A673 (cell line): ENCODE results near the gene RNF144B. TPM values are rescaled to one million over a fixed set of nuclear protein-coding genes. Genes with fewer than 3 reads are reported as not detected.
A peak's percentile ranks its signal among the peaks of the same experiment; 100 is the strongest.

Source experiments
- Bru-seq: library from RNA; stranded (reverse); fragments of 400-500 nt; gene quantifications from one replicate; lab custom pipeline; 2021; lab: Mats Ljungman, UMichigan
- BruChase-seq, 2 experiments: library from RNA; stranded (reverse); fragments of 400-500 nt; gene quantifications; one replicate each; lab custom pipeline; 2021; lab: Mats Ljungman, UMichigan
- BruUV-seq: library from RNA; stranded (reverse); fragments of 400-500 nt; replicated peaks from 2 replicates; lab custom pipeline; 2021; lab: Mats Ljungman, UMichigan
- CTCF ChIA-PET: fragments of 300-600 bp; sonication (Branson Sonifier 250); formaldehyde crosslinking; loops from one replicate; lab custom pipeline; 2022; ENCODE audit warnings: antibody characterized with exemption; lab: Charles Lee
- POLR2A ChIA-PET: fragments of 300-600 bp; sonication (Branson Sonifier 250); formaldehyde crosslinking; loops from one replicate; lab custom pipeline; 2022; ENCODE audit warnings: antibody characterized with exemption; ENCODE audit not compliant: low non-redundant PET; lab: Charles Lee
- DNase-seq: peaks from one replicate; pipeline ENCODE4 v3.0.0-alpha.2; 2015; ENCODE audit warnings: low spot score
- H3K27ac ChIP-seq: fragments of 200-600 bp; sonication (generic); 2 replicates; pipeline ENCODE4 v1.5.1; 2016; ENCODE audit warnings: mixed run types, low read depth, mild to moderate bottlenecking, mixed read lengths, antibody characterized with exemption, low read length; ENCODE audit not compliant: poor library complexity, severe bottlenecking
- H3K27me3 ChIP-seq: fragments of 200-600 bp; sonication (generic); replicated peaks from 2 replicates; pipeline ENCODE4 v1.6.1; 2017; ENCODE audit warnings: mixed run types, low read depth, mild to moderate bottlenecking, mixed read lengths, antibody characterized with exemption, low read length; ENCODE audit not compliant: insufficient read depth, poor library complexity
- H3K36me3 ChIP-seq: fragments of 200-600 bp; sonication (generic); 2 replicates; pipeline ENCODE4 v1.6.1; 2016; ENCODE audit warnings: mixed run types, mild to moderate bottlenecking, mixed read lengths, antibody characterized with exemption, low read length; ENCODE audit not compliant: insufficient read depth, poor library complexity, severe bottlenecking
- H3K4me1 ChIP-seq: fragments of 200-600 bp; sonication (generic); 2 replicates; pipeline ENCODE4 v1.6.1; 2017; ENCODE audit warnings: mixed run types, mild to moderate bottlenecking, mixed read lengths, antibody characterized with exemption, low read length; ENCODE audit not compliant: insufficient read depth, poor library complexity, severe bottlenecking
- H3K4me3 ChIP-seq: fragments of 200-600 bp; sonication (generic); 2 replicates; pipeline ENCODE4 v1.5.1; 2016; ENCODE audit warnings: low read depth, mixed run types, mild to moderate bottlenecking, mixed read lengths, low read length; ENCODE audit not compliant: poor library complexity, severe bottlenecking
- H3K9me3 ChIP-seq: fragments of 200-600 bp; sonication (generic); 2 replicates; pipeline ENCODE4 v1.6.1; 2016; ENCODE audit warnings: mixed run types, low read depth, mild to moderate bottlenecking, mixed read lengths, antibody characterized with exemption, low read length; ENCODE audit not compliant: poor library complexity, severe bottlenecking
- CTCF ChIP-seq: fragments of 300-800, 200-600 bp; sonication (generic); conservative IDR thresholded peaks from 2 replicates; pipeline ENCODE4 v1.5.1; 2017; ENCODE audit warnings: low read depth, mild to moderate bottlenecking, antibody characterized with exemption, low read length, moderate library complexity, mixed read lengths
- EZH2 ChIP-seq: fragments of 200-600 bp; sonication (generic); IDR thresholded peaks from 2 replicates; pipeline ENCODE4 v1.6.1; 2017; ENCODE audit warnings: borderline replicate concordance, low read depth, mild to moderate bottlenecking, mixed read lengths, antibody characterized with exemption, low read length; ENCODE audit not compliant: poor library complexity, severe bottlenecking
- intact Hi-C: fragments of 100-400 bp; cut with micrococcal nuclease; formaldehyde crosslinking; loops from one replicate; pipeline ENCODE4 v1.10.0; 2022; ENCODE audit not compliant: unreplicated experiment
- long read RNA-seq: library from polyadenylated mRNA; stranded (forward); transcript quantifications from one replicate; pipeline ENCODE4 v2.0.0, GENCODE V29; 2022
- total RNA-seq: library from RNA; stranded (reverse); gene quantifications from 2 replicates; pipeline ENCODE4 v1.2.3, GENCODE V29; 2021

Gene RNF144B
- 0.82 and 1.0 TPM in 2 replicates for total RNA-seq
- Bru-seq, nascent RNA, result percentile 34 among the genes with signal in this experiment
- percentile 32 among the genes with signal in this experiment for BruChase-seq, experiment 1, labeled RNA remaining after a 2-hour chase
- percentile 27 among the genes with signal in this experiment for BruChase-seq, experiment 2, labeled RNA remaining after a 6-hour chase
- long read RNA-seq, partial matches to known transcripts, result 1 of 3 reads
- long read RNA-seq, other reads (novel, unspliced or antisense), result 2 of 3 reads

- H3K9me3 ChIP-seq, result no peaks in the 10 kb centered on the region
- H3K4me3 ChIP-seq, result peak within 1 kb of the TSS; percentile 55
- no peak for TF ChIP-seq CTCF
- TF ChIP-seq EZH2, result no peak
- H3K27ac ChIP-seq, result no peak within 1 kb of the TSS
- no peaks in the 10 kb centered on the region for H3K27me3 ChIP-seq
- POLR2A ChIA-PET, result no interaction called here
- BruUV-seq, result no TSS peak
- CTCF ChIA-PET, result interaction anchor here (1.1 kb wide), 1 partner anchor 64 kb away, joined by 5 read pairs; no protein-coding TSS in a partner anchor
- intact Hi-C loops, result no loop called here
- no peaks in the 10 kb centered on the region for H3K36me3 ChIP-seq
- peak; percentile 78 for DNase-seq
- no peaks in the 10 kb centered on the region for H3K4me1 ChIP-seq
Measured at GRCh38 chr6:18387061-18387721, at the start of gene RNF144B. Gene RNF144B, plus strand, starts transcription at chr6:18387350. Its CDS starts 12,185 bp downstream, at chr6:18399535.

GRCh38 chr6:18339599-18339998 lies 47.6 kb upstream of the RNF144B start:
- Histone ChIP-seq H3K27me3 (no peaks in the 10 kb centered on the region), H3K36me3 (no peaks in the 10 kb centered on the region), H3K27ac (no peak overlapping the region), H3K4me1 (no peaks in the 10 kb centered on the region), H3K9me3 (no peaks in the 10 kb centered on the region), H3K4me3 (no peak overlapping the region)
- no TSS peak for BruUV-seq
- DNase-seq, result no peak
- TF ChIP-seq EZH2, result no peak
- TF ChIP-seq CTCF, result no peak
- intact Hi-C loops, result no loop called here
- ChIA-PET POLR2A (no interaction called here), CTCF (no interaction called here)

- CTCF ChIA-PET, result interaction anchor here (0.6 kb wide), 1 partner anchor 12 kb away, joined by 3 read pairs; no protein-coding TSS in a partner anchor
Measured at GRCh38 chr6:18340781-18341551, 46.2 kb upstream of the RNF144B start.

More at GRCh38 chr6:18340781-18341551, 46.2 kb upstream of the RNF144B start:
- H3K4me1 ChIP-seq, result no peaks in the 10 kb centered on the region
- intact Hi-C loops, result no loop called here
- POLR2A ChIA-PET, result no interaction called here
- TF ChIP-seq CTCF (no peak), EZH2 (no peak)
- H3K36me3 ChIP-seq, result no peaks in the 10 kb centered on the region
- no peaks in the 10 kb centered on the region for H3K27me3 ChIP-seq
- no TSS peak for BruUV-seq
- H3K27ac ChIP-seq, result no peak overlapping the region
- no peak for DNase-seq
- no peaks in the 10 kb centered on the region for H3K9me3 ChIP-seq
- no peak overlapping the region for H3K4me3 ChIP-seq
